GM12872 (cell line): ENCODE measurements around the gene SORCS2.

ENCODE experiments used
- CTCF ChIP-seq: IDR thresholded peaks from 3 replicates; pipeline ENCODE4 v1.5.1; 2011; ENCODE audit warnings: low read depth, mild to moderate bottlenecking, low read length, moderate library complexity; ENCODE audit not compliant: insufficient read depth

Gene SORCS2

GRCh38 chr4:7301846-7302630, 109.7 kb downstream of the SORCS2 start:
- TF ChIP-seq CTCF = no peak

- TF ChIP-seq CTCF = no peak
These were observed 110.6 kb downstream of the SORCS2 start for GRCh38 chr4:7302781-7303404.

- TF ChIP-seq CTCF = no peak
These were observed 111.2 kb downstream of the SORCS2 start for GRCh38 chr4:7303561-7303960.

GRCh38 chr4:7304436-7304835, 112.1 kb downstream of the SORCS2 start:
- TF ChIP-seq CTCF = no peak

GRCh38 chr4:7306021-7306965, 114.0 kb downstream of the SORCS2 start:
- no peak for TF ChIP-seq CTCF

- TF ChIP-seq CTCF = no peak
These were observed 114.6 kb downstream of the SORCS2 start for GRCh38 chr4:7306986-7307385.
